GM12878 (cell line): ENCODE results near the gene MEIS1. TPM values are rescaled to one million over a fixed set of nuclear protein-coding genes. Genes with fewer than 3 reads are reported as not detected.

ENCODE experiments used
- ATAC-seq: fragments of 200-7000 bp; cut with Tn5 transposase; 3 replicates; pipeline ENCODE4 v1.9.1; 2020; ENCODE audit warnings: mild to moderate bottlenecking, moderate library complexity
- BruUV-seq: library from RNA; stranded (reverse); fragments of 400-500 nt; replicated peaks from 2 replicates; lab custom pipeline; 2021; lab: Mats Ljungman, UMichigan
- CTCF ChIA-PET: fragments of 300-600 bp; sonication (Branson Sonifier 250); formaldehyde crosslinking; extraction: SDS; loops from one replicate; lab custom pipeline; 2021; ENCODE audit warnings: inconsistent platforms; lab: Yijun Ruan, JAX
- POLR2A ChIA-PET: fragments of 350-600 bp; formaldehyde crosslinking; extraction: SDS; loops from one replicate; lab custom pipeline; 2021; ENCODE audit warnings: inconsistent platforms; lab: Charles Lee
- RAD21 ChIA-PET: fragments of 300-600 bp; sonication (Branson Sonifier 250); formaldehyde crosslinking; loops from one replicate; lab custom pipeline; 2023; ENCODE audit warnings: antibody characterized with exemption; ENCODE audit not compliant: unreplicated experiment; lab: Charles Lee
- SMC1A ChIA-PET: fragments of 300-600 bp; sonication (Branson Sonifier 250); formaldehyde crosslinking; loops from one replicate; lab custom pipeline; 2023; ENCODE audit not compliant: unreplicated experiment, uncharacterized antibody; lab: Charles Lee
- DNase-seq: peaks from one replicate; pipeline ENCODE4 v3.0.0-alpha.2; 2011; ENCODE audit warnings: low read depth, low spot score
- FAIRE-seq: peaks from 3 replicates; lab custom pipeline; 2011; peaks lifted over from hg19 to GRCh38; lab: Jason Lieb, UNC
- H2AFZ ChIP-seq: 2 replicates; pipeline ENCODE4 v1.6.0; 2011; ENCODE audit warnings: low read depth, low read length, control low read depth; ENCODE audit not compliant: control insufficient read depth
- H3K27ac ChIP-seq: 2 replicates; pipeline ENCODE4 v1.5.1; 2011; ENCODE audit warnings: control low read depth; ENCODE audit not compliant: control insufficient read depth, insufficient read depth
- H3K27me3 ChIP-seq, 2 experiments: replicated peaks in 1 of 2; 2 replicates each; pipeline versions ENCODE4 v1.6.0 to v1.6.1; 2011; ENCODE audit warnings: low read length in 1 of 2; ENCODE audit not compliant: control insufficient read depth in 2 of 2, insufficient read depth in 2 of 2
- H3K36me3 ChIP-seq, 2 experiments: 2 replicates each; pipeline ENCODE4 v1.5.1; 2011; ENCODE audit warnings: low read length in 1 of 2; ENCODE audit not compliant: control insufficient read depth in 2 of 2, insufficient read depth in 2 of 2
- H3K4me1 ChIP-seq: 2 replicates; pipeline ENCODE4 v1.6.1; 2011; ENCODE audit warnings: mild to moderate bottlenecking, low read length, moderate library complexity, mixed read lengths; ENCODE audit not compliant: control insufficient read depth, insufficient read depth
- H3K4me2 ChIP-seq: 2 replicates; pipeline ENCODE4 v1.6.0; 2011; ENCODE audit warnings: control low read depth; ENCODE audit not compliant: control insufficient read depth, insufficient read depth
- H3K4me3 ChIP-seq: fragments of 200-600 bp; sonication (generic); 2 replicates; pipeline ENCODE4 v1.5.1; 2016
- H3K79me2 ChIP-seq: 2 replicates; pipeline ENCODE4 v1.6.0; 2011; ENCODE audit warnings: low read length; ENCODE audit not compliant: control insufficient read depth, insufficient read depth
- H3K9ac ChIP-seq: 2 replicates; pipeline ENCODE4 v1.8.0; 2011; ENCODE audit warnings: low read length, control low read depth, mixed read lengths; ENCODE audit not compliant: control insufficient read depth, insufficient read depth
- H3K9me3 ChIP-seq: replicated peaks from 3 replicates; pipeline ENCODE4 v1.5.1; 2011; ENCODE audit warnings: mild to moderate bottlenecking, low read length; ENCODE audit not compliant: control insufficient read depth, insufficient read depth
- H4K20me1 ChIP-seq: 2 replicates; pipeline ENCODE4 v1.6.0; 2011; ENCODE audit not compliant: control insufficient read depth, insufficient read depth
- BRCA1 ChIP-seq: IDR thresholded peaks from 2 replicates; pipeline ENCODE4 v1.6.1; 2011; ENCODE audit warnings: low read depth, low read length, improper control_type of control experiment
- CEBPZ ChIP-seq: fragments of 150-350 bp; IDR thresholded peaks from 2 replicates; pipeline ENCODE4 v1.6.1; 2016; ENCODE audit warnings: low read depth, low read length
- CHD4 ChIP-seq: fragments of 200-600 bp; sonication (generic); IDR thresholded peaks from 2 replicates; pipeline ENCODE4 v1.6.1; 2016; ENCODE audit warnings: mild to moderate bottlenecking
- ETV6 ChIP-seq, 2 experiments: fragments of 450-650 bp in 1 of 2; IDR thresholded peaks in 1 of 2; conservative IDR thresholded peaks in 1 of 2; 2 replicates each; pipeline ENCODE4 v1.6.1; 2014; ENCODE audit warnings: antibody characterized with exemption in 1 of 2, borderline replicate concordance in 1 of 2, low read depth in 1 of 2, mild to moderate bottlenecking in 1 of 2, moderate library complexity in 1 of 2
- KLF5 ChIP-seq: fragments of 450-650 bp; IDR thresholded peaks from 2 replicates; pipeline ENCODE4 v1.6.1; 2014; ENCODE audit warnings: mild to moderate bottlenecking; ENCODE audit not compliant: partially characterized antibody
- NFYB ChIP-seq: IDR thresholded peaks from 2 replicates; pipeline ENCODE4 v1.6.1; 2011; ENCODE audit warnings: low read depth, mild to moderate bottlenecking, low read length, improper control_type of control experiment, moderate library complexity; ENCODE audit not compliant: insufficient read depth
- POLR2AphosphoS5 ChIP-seq: IDR thresholded peaks from 2 replicates; pipeline ENCODE4 v1.6.1; 2011; ENCODE audit warnings: mild to moderate bottlenecking, low read length, inconsistent platforms
- SIX5 ChIP-seq: IDR thresholded peaks from 2 replicates; pipeline ENCODE4 v1.6.1; 2011; ENCODE audit warnings: mild to moderate bottlenecking, low read depth, low read length, moderate library complexity; ENCODE audit not compliant: severe bottlenecking
- WGBS: methylation state at CpG from one replicate; pipeline ENCODE4 v1.1.6; 2016; ENCODE audit warnings: low lambda C conversion rate; ENCODE audit not compliant: insufficient replicate concordance, insufficient coverage; ENCODE audit errors: missing lambda C conversion rate; 5-methylcytosine and 5-hydroxymethylcytosine counted together
- in situ Hi-C: fragments of 300-500 bp; cut with MboI; formaldehyde crosslinking; loops from 9 replicates; pipeline ENCODE4 v1.14.3; 2018; ENCODE audit warnings: mixed read lengths
- intact Hi-C: fragments of 100-400 bp; cut with micrococcal nuclease; formaldehyde crosslinking; loops from one replicate; pipeline ENCODE4 v1.14.2; 2022; ENCODE audit not compliant: unreplicated experiment
- polyA plus RNA-seq, 11 experiments: library from polyadenylated mRNA; depleted of rRNA in 4 of 11; unstranded in 6 of 11; stranded (reverse) in 5 of 11; fragments of >200 nt; fragmentation: Nextera tagmentation in 4 of 11; fragmentation: Illumina TruSeq in 1 of 11; extraction: Ambion mirVana in 4 of 11; extraction: Trizol in 1 of 11; gene quantifications; 1 replicate in 1 of 11; 2 replicates in 10 of 11; pipeline versions ENCODE4 v1.2.1 to v1.2.3, GENCODE V29; 2011 to 2016; ENCODE audit warnings: inconsistent platforms in 2 of 11, missing spikeins in 2 of 11, low read depth in 1 of 11
- total RNA-seq, 4 experiments: library from RNA; depleted of rRNA in 3 of 4; stranded (reverse); fragments of >200 nt in 3 of 4; fragmentation: Illumina TruSeq in 1 of 4; extraction: Trizol in 1 of 4; gene quantifications; 2 replicates each; pipeline versions ENCODE4 v1.2.1 to v1.2.3, GENCODE V29; 2013 to 2021
- TF ChIP-seq, protein P1 (sequence below): fragments of 450-650 bp; IDR thresholded peaks from 2 replicates; pipeline ENCODE4 v1.6.1; 2016; ENCODE audit warnings: mild to moderate bottlenecking, moderate library complexity, borderline replicate concordance
- TF ChIP-seq, protein P2 (sequence below): IDR thresholded peaks from 2 replicates; pipeline ENCODE4 v1.6.1; 2011; ENCODE audit warnings: borderline replicate concordance, low read depth, mild to moderate bottlenecking, moderate library complexity, low read length; ENCODE audit not compliant: insufficient read depth, poor library complexity, severe bottlenecking

The MEIS1 gene
- total and polyA plus RNA-seq, 10 of the 15 experiments (the other 5 are each of a cell fraction or from before 2014, with no cell fraction given): 0.04 to 0.31 (median 0.14) TPM; not detected in 6

DNA sequence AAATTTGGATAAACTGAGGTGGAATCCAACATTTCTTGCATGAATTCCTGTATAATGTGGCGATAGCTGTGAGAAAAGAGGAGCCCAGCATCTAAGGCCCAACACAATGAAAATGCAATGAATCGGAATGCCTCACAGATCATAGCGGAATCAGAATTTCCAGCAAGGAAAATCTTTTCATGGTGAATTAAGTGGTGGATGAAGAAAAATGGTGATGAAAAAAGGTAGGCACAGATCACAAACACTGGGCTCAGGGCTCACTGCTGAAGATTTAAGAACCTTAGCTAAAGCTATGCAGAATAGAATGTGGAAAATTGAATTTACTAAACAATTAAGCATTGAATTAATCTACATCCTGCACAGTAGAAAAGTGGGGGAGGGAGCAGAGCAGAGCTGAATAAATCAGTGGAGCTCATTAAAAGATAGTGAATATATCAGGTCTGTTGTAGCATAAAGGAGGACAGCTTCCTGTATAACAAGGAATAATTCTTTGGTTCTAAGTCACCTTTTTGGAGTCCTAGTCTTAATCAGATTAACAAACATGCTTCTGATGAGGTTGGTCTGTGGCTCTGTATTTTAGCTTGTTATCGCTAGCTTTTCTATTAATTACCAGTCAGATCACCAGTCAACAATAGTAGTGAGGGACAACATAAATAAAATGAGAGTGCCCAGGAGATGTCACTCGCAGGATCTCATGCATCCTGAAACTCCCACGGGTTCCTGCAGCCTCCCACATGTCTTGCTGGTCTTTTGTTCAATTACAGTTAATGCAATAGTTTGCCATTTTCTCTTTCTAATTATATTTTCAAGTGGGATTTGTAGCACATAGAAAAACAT lies 27.0 kb downstream of the MEIS1 start (continued):
- TF ChIP-seq, protein P1, sequence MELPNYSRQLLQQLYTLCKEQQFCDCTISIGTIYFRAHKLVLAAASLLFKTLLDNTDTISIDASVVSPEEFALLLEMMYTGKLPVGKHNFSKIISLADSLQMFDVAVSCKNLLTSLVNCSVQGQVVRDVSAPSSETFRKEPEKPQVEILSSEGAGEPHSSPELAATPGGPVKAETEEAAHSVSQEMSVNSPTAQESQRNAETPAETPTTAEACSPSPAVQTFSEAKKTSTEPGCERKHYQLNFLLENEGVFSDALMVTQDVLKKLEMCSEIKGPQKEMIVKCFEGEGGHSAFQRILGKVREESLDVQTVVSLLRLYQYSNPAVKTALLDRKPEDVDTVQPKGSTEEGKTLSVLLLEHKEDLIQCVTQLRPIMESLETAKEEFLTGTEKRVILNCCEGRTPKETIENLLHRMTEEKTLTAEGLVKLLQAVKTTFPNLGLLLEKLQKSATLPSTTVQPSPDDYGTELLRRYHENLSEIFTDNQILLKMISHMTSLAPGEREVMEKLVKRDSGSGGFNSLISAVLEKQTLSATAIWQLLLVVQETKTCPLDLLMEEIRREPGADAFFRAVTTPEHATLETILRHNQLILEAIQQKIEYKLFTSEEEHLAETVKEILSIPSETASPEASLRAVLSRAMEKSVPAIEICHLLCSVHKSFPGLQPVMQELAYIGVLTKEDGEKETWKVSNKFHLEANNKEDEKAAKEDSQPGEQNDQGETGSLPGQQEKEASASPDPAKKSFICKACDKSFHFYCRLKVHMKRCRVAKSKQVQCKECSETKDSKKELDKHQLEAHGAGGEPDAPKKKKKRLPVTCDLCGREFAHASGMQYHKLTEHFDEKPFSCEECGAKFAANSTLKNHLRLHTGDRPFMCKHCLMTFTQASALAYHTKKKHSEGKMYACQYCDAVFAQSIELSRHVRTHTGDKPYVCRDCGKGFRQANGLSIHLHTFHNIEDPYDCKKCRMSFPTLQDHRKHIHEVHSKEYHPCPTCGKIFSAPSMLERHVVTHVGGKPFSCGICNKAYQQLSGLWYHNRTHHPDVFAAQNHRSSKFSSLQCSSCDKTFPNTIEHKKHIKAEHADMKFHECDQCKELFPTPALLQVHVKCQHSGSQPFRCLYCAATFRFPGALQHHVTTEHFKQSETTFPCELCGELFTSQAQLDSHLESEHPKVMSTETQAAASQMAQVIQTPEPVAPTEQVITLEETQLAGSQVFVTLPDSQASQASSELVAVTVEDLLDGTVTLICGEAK: no peak
- TF ChIP-seq, protein P2, sequence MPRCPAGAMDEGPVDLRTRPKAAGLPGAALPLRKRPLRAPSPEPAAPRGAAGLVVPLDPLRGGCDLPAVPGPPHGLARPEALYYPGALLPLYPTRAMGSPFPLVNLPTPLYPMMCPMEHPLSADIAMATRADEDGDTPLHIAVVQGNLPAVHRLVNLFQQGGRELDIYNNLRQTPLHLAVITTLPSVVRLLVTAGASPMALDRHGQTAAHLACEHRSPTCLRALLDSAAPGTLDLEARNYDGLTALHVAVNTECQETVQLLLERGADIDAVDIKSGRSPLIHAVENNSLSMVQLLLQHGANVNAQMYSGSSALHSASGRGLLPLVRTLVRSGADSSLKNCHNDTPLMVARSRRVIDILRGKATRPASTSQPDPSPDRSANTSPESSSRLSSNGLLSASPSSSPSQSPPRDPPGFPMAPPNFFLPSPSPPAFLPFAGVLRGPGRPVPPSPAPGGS: no peak

- 37% methylated on average over 5 of the region's 5 CpGs for WGBS
- no peaks in the 10 kb centered on the region; a peak in 1 of 4 replicates for H3K27me3 ChIP-seq
- TF ChIP-seq ETV6 (conservative IDR thresholded peaks at IDR 0.05 in 1 of 2, IDR thresholded peaks at IDR 0.05 in 1 of 2; ENCODE audit: borderline replicate concordance in 1 of 2, low read depth in 1 of 2) (no peak), CEBPZ (no peak), BRCA1 (no peak), CHD4 (no peak), SIX5 (no peak), NFYB (no peak), POLR2AphosphoS5 (no peak), KLF5 (no peak)
- no peaks in the 10 kb centered on the region for H3K9me3 ChIP-seq
- no peak overlapping the region for H3K27ac ChIP-seq
- ChIA-PET SMC1A (interaction anchor here (0.5 kb wide), 1 partner anchor 844 kb away, joined by 3 read pairs; no protein-coding TSS in a partner anchor), CTCF (interaction anchor here (1.4 kb wide), 1 partner anchor 16 kb away, joined by 3 read pairs; no protein-coding TSS in a partner anchor), RAD21 (no interaction called here), POLR2A (no interaction called here)
- FAIRE-seq: no peak
- in situ Hi-C loops: no loop called here
- ATAC-seq: no peak
- no peak overlapping the region for H3K4me3 ChIP-seq
- no peaks in the 10 kb centered on the region for H3K4me1 ChIP-seq
- DNase-seq: no peak
- BruUV-seq: no TSS peak
- no peaks in the 10 kb centered on the region for H3K79me2 ChIP-seq
- intact Hi-C loops: no loop called here
- H3K4me2 ChIP-seq: no peak overlapping the region
- H2AFZ ChIP-seq: no peak overlapping the region
- H3K9ac ChIP-seq: no peak overlapping the region
- H3K36me3 ChIP-seq: no peaks in the 10 kb centered on the region
- no peaks in the 10 kb centered on the region; the same call in 1 of the 2 replicates for H4K20me1 ChIP-seq
Observed at GRCh38 chr2:66462501-66462825, 27.5 kb downstream of the MEIS1 start.
